Dendritic cell treated with granulocyte-macrophage colony-stimulating factor and Interleukin-4, amounts not matched to agents 40 ng/mL and 50 ng/mL, for 4 days (primary cell): ENCODE data around the gene PLXND1.

ENCODE experiments used
- H3K27ac Mint-ChIP-seq: one replicate; pipeline ENCODE4 v1.8.0; 2022; ENCODE audit warnings: mild to moderate bottlenecking, mixed read lengths
- H3K27me3 Mint-ChIP-seq: one replicate; pipeline ENCODE4 v1.8.0; 2022; ENCODE audit warnings: mild to moderate bottlenecking, mixed read lengths
- H3K36me3 Mint-ChIP-seq: one replicate; pipeline ENCODE4 v1.8.0; 2022; ENCODE audit warnings: low read depth, mixed read lengths
- H3K4me1 Mint-ChIP-seq: one replicate; pipeline ENCODE4 v1.8.0; 2022; ENCODE audit warnings: low read depth, mixed read lengths
- H3K4me3 Mint-ChIP-seq: one replicate; pipeline ENCODE4 v1.8.0; 2022; ENCODE audit warnings: mild to moderate bottlenecking, moderate library complexity, mixed read lengths
- H3K9me3 Mint-ChIP-seq: one replicate; pipeline ENCODE4 v1.8.0; 2022; ENCODE audit warnings: mixed read lengths
- intact Hi-C: fragments of 100-400 bp; cut with micrococcal nuclease; formaldehyde crosslinking; loops from one replicate; pipeline ENCODE4 v1.15.0; 2022

Gene PLXND1

GRCh38 chr3:129574206-129574605, 32.3 kb downstream of the PLXND1 start:
- H3K9me3 Mint-ChIP-seq = no peaks in the 10 kb centered on the region
- peak overlapping the region; percentile 52 for H3K27ac Mint-ChIP-seq
- no peak overlapping the region for H3K4me3 Mint-ChIP-seq
- intact Hi-C loops = no loop called here
- H3K27me3 Mint-ChIP-seq = no peaks in the 10 kb centered on the region
- peaks cover 100% of the 10 kb centered on the region for H3K36me3 Mint-ChIP-seq
- H3K4me1 Mint-ChIP-seq = peaks cover 48% of the 10 kb centered on the region

- H3K36me3 Mint-ChIP-seq = peaks cover 100% of the 10 kb centered on the region
Observed at GRCh38 chr3:129573493-129573892, 33.0 kb downstream of the PLXND1 start.

GRCh38 chr3:129572603-129573002, 33.9 kb downstream of the PLXND1 start:
- no peak overlapping the region for H3K27ac Mint-ChIP-seq
- peaks cover 32% of the 10 kb centered on the region for H3K4me1 Mint-ChIP-seq
- no peaks in the 10 kb centered on the region for H3K27me3 Mint-ChIP-seq
- intact Hi-C loops = no loop called here
- H3K9me3 Mint-ChIP-seq = no peaks in the 10 kb centered on the region
- H3K4me3 Mint-ChIP-seq = no peak overlapping the region
- H3K36me3 Mint-ChIP-seq = peaks cover 100% of the 10 kb centered on the region

More at GRCh38 chr3:129573493-129573892, 33.0 kb downstream of the PLXND1 start:
- Mint-ChIP-seq H3K27ac (peak overlapping the region; percentile 52), H3K27me3 (no peaks in the 10 kb centered on the region), H3K9me3 (no peaks in the 10 kb centered on the region), H3K4me1 (peaks cover 41% of the 10 kb centered on the region), H3K4me3 (no peak overlapping the region)
- intact Hi-C loops = no loop called here

GRCh38 chr3:129571605-129572547, 34.6 kb downstream of the PLXND1 start:
- peaks cover 25% of the 10 kb centered on the region for H3K4me1 Mint-ChIP-seq
- no peaks in the 10 kb centered on the region for H3K27me3 Mint-ChIP-seq
- H3K27ac Mint-ChIP-seq = no peak overlapping the region
- no peak overlapping the region for H3K4me3 Mint-ChIP-seq
- H3K36me3 Mint-ChIP-seq = peaks cover 100% of the 10 kb centered on the region
- no peaks in the 10 kb centered on the region for H3K9me3 Mint-ChIP-seq
- intact Hi-C loops = no loop called here

- Mint-ChIP-seq H3K4me3 (no peak overlapping the region), H3K36me3 (peaks cover 100% of the 10 kb centered on the region), H3K4me1 (peaks cover 9% of the 10 kb centered on the region), H3K27me3 (no peaks in the 10 kb centered on the region), H3K27ac (peak overlapping the region; percentile 34), H3K9me3 (no peaks in the 10 kb centered on the region)
- intact Hi-C loops = no loop called here
Observed at GRCh38 chr3:129569856-129570255, 36.6 kb downstream of the PLXND1 start.

- no peaks in the 10 kb centered on the region for H3K27me3 Mint-ChIP-seq
- no peaks in the 10 kb centered on the region for H3K9me3 Mint-ChIP-seq
- H3K27ac Mint-ChIP-seq = no peak overlapping the region
- peaks cover 100% of the 10 kb centered on the region for H3K36me3 Mint-ChIP-seq
- no peak overlapping the region for H3K4me3 Mint-ChIP-seq
- intact Hi-C loops = no loop called here
- H3K4me1 Mint-ChIP-seq = peaks cover 9% of the 10 kb centered on the region
Observed at GRCh38 chr3:129567939-129568338, 38.5 kb downstream of the PLXND1 start.

- Mint-ChIP-seq H3K4me3 (no peak overlapping the region), H3K27ac (no peak overlapping the region), H3K36me3 (peaks cover 100% of the 10 kb centered on the region), H3K9me3 (no peaks in the 10 kb centered on the region), H3K4me1 (peaks cover 9% of the 10 kb centered on the region), H3K27me3 (no peaks in the 10 kb centered on the region)
- intact Hi-C loops = no loop called here
Observed at GRCh38 chr3:129567176-129567705, 39.2 kb downstream of the PLXND1 start.

GRCh38 chr3:129565902-129566301, 40.6 kb downstream of the PLXND1 start:
- no peaks in the 10 kb centered on the region for H3K27me3 Mint-ChIP-seq
- H3K4me3 Mint-ChIP-seq = no peak overlapping the region
- peaks cover 10% of the 10 kb centered on the region for H3K4me1 Mint-ChIP-seq
- intact Hi-C loops = no loop called here
- no peaks in the 10 kb centered on the region for H3K9me3 Mint-ChIP-seq
- H3K36me3 Mint-ChIP-seq = peaks cover 100% of the 10 kb centered on the region
- H3K27ac Mint-ChIP-seq = no peak overlapping the region

- H3K36me3 Mint-ChIP-seq = peaks cover 100% of the 10 kb centered on the region
- peaks cover 13% of the 10 kb centered on the region for H3K4me1 Mint-ChIP-seq
- intact Hi-C loops = no loop called here
Observed at GRCh38 chr3:129564981-129565644, 41.4 kb downstream of the PLXND1 start.

GRCh38 chr3:129563850-129564535, 42.5 kb downstream of the PLXND1 start:
- Mint-ChIP-seq H3K36me3 (peaks cover 100% of the 10 kb centered on the region), H3K27ac (no peak overlapping the region)
- intact Hi-C loops = no loop called here

More at GRCh38 chr3:129564981-129565644, 41.4 kb downstream of the PLXND1 start:
- no peaks in the 10 kb centered on the region for H3K27me3 Mint-ChIP-seq
- no peaks in the 10 kb centered on the region for H3K9me3 Mint-ChIP-seq
- no peak overlapping the region for H3K27ac Mint-ChIP-seq
- no peak overlapping the region for H3K4me3 Mint-ChIP-seq

GRCh38 chr3:129563332-129563731, 43.1 kb downstream of the PLXND1 start:
- Mint-ChIP-seq H3K4me3 (no peak overlapping the region), H3K27ac (no peak overlapping the region), H3K9me3 (no peaks in the 10 kb centered on the region), H3K36me3 (peaks cover 100% of the 10 kb centered on the region), H3K27me3 (no peaks in the 10 kb centered on the region), H3K4me1 (peaks cover 7% of the 10 kb centered on the region)
- intact Hi-C loops = no loop called here

More at GRCh38 chr3:129563850-129564535, 42.5 kb downstream of the PLXND1 start:
- Mint-ChIP-seq H3K4me1 (peaks cover 5% of the 10 kb centered on the region), H3K4me3 (no peak overlapping the region), H3K9me3 (no peaks in the 10 kb centered on the region), H3K27me3 (no peaks in the 10 kb centered on the region)

GRCh38 chr3:129562803-129563202, 43.7 kb downstream of the PLXND1 start:
- peaks cover 10% of the 10 kb centered on the region for H3K4me1 Mint-ChIP-seq
- H3K9me3 Mint-ChIP-seq = no peaks in the 10 kb centered on the region
- intact Hi-C loops = no loop called here
- peaks cover 100% of the 10 kb centered on the region for H3K36me3 Mint-ChIP-seq
- H3K4me3 Mint-ChIP-seq = no peak overlapping the region
- H3K27ac Mint-ChIP-seq = no peak overlapping the region
- H3K27me3 Mint-ChIP-seq = no peaks in the 10 kb centered on the region

GRCh38 chr3:129561619-129562248, 44.7 kb downstream of the PLXND1 start:
- peaks cover 100% of the 10 kb centered on the region for H3K36me3 Mint-ChIP-seq
- intact Hi-C loops = no loop called here
- H3K4me1 Mint-ChIP-seq = peaks cover 15% of the 10 kb centered on the region
- H3K27me3 Mint-ChIP-seq = no peaks in the 10 kb centered on the region
- no peak overlapping the region for H3K27ac Mint-ChIP-seq
- no peak overlapping the region for H3K4me3 Mint-ChIP-seq
- H3K9me3 Mint-ChIP-seq = no peaks in the 10 kb centered on the region
